NCI-H510A treated with DMSO at 0.1 percent for 48 hours (cell line): Measurements from ENCODE around the gene DNAJC25.
A peak's percentile ranks its signal among the peaks of the same experiment; 100 is the strongest.
"Not testable (repeated sequence)": the region's sequence is repeated elsewhere in the genome, so short reads cannot be mapped to it uniquely, and the experiment has no call there.

ENCODE experiments used
- DNase-seq: peaks from one replicate; lab custom pipeline; 2025; lab: John Stamatoyannopoulos, UW

Gene DNAJC25

DNA sequence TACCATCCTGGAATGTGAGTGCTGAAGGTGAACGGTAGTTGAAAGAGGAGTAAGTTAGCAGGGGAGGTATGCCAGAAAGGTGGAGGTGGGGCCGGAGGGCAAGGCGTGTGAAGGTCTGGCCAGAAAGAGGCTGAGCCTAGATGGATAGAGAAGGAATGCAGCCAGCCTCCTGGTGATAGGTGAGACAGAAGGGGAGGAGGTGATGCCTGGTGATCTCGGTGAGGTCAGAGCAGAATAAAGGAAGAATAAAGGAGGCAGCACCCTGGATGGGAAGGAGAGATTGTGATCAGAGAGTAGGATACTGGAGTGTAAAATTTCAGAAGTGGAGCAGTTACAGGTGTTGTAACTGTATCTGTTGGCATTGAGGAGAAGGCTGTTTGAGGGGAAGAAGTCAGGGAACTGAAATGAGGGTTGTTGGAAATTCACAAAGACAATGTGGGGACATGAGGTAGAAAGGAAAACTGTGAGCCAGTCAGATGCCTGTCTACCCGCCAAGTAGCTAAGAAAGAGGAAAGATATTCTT, 32.2 kb downstream of the DNAJC25 start:
- DNase-seq, result no peak

DNA sequence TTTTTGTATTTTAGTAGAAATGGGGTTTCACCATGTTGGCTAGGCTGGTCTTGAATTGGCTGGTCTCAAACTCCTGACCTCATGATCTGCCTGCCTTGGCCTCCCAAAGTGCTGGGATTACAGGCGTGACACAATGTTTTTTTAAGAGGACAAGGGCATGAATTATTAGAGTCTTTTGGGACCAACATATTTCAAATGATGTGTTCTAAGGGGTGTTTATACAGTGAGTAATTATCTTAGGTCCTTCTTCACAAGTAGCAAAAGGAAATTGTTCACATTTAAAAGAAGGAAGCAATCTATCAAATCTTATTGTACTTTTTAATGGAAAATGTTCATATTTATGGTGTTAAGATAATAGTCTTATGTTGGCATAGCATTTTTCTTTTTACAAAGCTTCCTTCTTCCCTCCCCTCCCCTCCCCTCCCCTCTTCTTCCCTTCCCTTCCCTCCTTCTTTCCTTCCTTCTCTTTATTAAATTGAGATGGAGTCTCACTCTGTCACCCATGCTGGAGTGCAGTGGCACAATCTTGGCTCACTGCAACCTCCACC, 37.0 kb downstream of the DNAJC25 start:
- no peak for DNase-seq

GRCh38 chr9:111668601-111669000, 37.5 kb downstream of the DNAJC25 start:
- DNase-seq, result not testable (repeated sequence)

DNA sequence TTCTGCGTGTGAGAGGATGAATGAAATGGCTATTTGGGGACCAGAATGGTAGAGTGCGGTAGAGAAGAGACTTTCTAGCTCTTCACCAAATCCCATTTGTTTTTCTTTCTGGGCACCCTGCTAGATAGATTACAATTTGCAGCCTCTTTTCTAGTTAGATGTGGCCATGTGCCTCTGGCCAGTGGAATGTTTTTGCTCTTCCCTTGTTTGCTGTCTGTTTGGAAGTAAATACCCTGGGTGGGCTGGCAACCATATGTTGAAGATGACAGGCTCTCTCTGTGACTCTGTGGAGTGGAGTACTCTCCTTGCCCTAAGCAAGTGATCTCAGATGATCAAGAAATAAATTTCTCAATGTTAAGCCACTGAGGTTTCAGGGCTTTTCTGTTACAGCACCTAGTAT, 43.2 kb downstream of the DNAJC25 start:
- DNase-seq, result no peak

- no peak for DNase-seq
Measured at GRCh38 chr9:111676116-111676515, 45.0 kb downstream of the DNAJC25 start.

DNA sequence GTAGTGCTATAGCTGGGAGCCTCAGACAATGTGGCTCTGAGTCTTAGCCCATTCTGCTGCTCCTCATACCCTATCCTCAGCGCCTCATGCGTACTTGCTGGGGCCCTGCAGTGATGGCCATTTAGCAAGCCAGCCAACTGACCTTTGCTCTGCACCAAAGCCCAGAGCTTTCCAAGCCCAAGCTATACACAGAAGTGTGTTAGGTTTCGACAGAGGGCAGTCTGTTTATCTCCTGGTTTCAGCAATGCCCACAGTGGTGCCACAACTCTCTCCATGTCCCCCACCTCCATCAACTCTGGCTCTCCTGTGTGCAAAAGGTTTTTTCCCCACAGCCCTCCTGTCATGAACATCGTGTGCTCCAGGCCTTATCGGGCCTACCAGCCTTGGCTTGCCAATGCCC, 47.2 kb downstream of the DNAJC25 start:
- no peak for DNase-seq

GRCh38 chr9:111679199-111679598, 48.1 kb downstream of the DNAJC25 start:
- no peak for DNase-seq

DNA sequence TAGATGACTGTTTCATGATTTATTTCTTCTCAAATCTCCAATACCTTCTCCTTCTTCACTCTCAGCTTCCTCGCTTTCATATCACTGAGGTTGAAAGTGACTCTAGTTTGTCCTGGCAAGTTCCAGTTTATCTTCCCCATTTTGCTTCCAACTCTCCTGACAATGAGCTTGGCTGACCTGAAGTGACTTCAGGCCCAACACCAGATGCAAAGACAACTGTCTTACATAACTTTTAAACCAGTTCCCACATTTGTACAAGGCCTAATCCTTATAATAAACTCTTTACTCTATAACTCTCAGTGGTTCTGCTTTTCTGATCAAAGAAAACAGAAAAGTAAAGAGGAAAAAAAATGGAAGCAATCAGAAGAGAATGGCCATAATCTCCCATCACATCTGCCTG, 52.3 kb downstream of the DNAJC25 start:
- DNase-seq, result no peak

DNA sequence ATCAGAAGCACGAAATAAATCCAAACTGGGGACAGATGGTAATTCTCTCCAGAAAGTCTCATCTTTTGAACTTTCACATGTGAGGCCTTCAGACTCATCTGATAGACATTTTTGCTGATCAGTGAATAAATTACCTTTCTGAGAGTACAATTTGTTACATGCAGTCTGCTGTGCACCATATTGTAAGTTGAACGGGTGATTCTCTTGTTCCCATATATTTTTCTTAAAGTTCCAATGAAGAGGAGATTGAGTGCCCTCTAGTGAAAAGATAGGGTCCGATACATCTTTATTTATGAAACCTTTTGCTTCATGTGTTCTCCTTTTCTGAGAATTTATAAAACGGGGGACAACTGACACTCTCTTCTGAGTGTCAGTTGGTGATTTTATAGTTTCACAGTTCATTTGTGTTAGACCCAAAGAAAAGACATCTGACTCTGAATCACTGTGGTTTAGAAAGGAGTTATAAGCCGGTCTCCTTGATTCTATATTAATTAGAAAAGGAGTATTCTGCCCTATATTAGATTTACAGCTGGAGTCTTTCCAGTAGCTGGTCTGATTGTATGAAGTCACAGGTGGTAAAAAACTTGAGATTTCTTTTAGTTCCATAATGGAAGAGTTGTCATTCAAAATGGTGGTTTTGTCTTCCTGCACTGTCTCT, 60.7 kb downstream of the DNAJC25 start:
- peak; percentile 30 for DNase-seq

DNA sequence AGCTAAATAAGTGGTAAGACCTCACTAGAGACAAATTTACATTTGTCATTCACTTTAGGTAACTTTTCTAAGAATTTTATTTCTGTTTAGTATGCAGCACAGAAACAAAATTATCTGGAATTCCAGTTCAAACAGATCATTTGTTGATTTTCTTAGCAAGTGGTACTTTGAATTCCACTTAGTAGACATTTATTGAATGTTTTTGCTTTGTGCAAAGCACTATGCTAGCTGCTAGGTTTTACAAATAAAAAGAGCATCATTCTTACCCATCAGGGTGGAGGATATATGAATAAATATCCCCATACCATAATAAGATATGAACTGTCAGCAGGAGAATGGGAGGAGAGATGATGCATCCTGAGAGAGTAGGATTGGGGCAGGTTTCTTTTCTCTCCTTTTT, 65.7 kb downstream of the DNAJC25 start:
- DNase-seq, result no peak

DNA sequence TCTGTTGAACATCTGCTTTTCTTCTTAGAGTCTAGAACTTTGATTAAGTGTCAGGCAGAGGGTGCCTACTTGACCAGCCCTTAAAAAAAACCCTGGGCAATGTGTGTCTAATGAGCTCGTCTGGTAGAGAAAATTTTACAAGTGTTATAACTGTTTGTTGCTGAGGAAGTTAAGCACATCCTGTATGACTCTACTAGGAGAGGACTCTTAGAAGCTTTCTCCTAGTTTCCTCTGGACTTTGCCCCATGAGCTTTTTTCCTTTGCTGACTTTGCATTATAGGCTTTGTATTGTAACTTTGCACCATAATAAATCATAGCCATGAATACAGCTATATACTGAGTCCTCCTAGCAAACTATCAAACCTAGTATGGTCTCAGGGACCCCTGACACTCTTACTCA, 69.6 kb downstream of the DNAJC25 start:
- DNase-seq, result no peak
